ENCODE results near the gene CHAF1A. TPM values are rescaled to one million over a fixed set of nuclear protein-coding genes. Genes with fewer than 3 reads are reported as not detected.

The CHAF1A gene
- total RNA-seq, 1 donor from 2014 or later: 6.3 TPM

GRCh38 chr19:4403005-4403761 is 743 bp downstream of the CHAF1A start:
- no peak overlapping the region for H3K27ac ChIP-seq (ENCODE audit: low read depth, low read length)
- H3K4me3 ChIP-seq (ENCODE audit: low read length in 3 of 3): peak overlapping the region; percentile 76 to 87 (median 85)
- no peaks in the 10 kb centered on the region for H3K27me3 ChIP-seq (ENCODE audit: control insufficient read depth in 3 of 3, insufficient read depth in 3 of 3, low read length in 3 of 3)
- no peaks in the 10 kb centered on the region for H3K36me3 ChIP-seq (ENCODE audit: control insufficient read depth in 3 of 3, insufficient read depth in 3 of 3, low read length in 3 of 3)
- peak overlapping the region; percentile 77 to 90 (median 79) for H3K9ac ChIP-seq (ENCODE audit: low read depth in 1 of 3, low read length in 3 of 3)
- no peaks in the 10 kb centered on the region for H3K9me3 ChIP-seq (ENCODE audit: control insufficient read depth in 3 of 3, low read length in 3 of 3)
- H3K4me1 ChIP-seq (ENCODE audit: control insufficient read depth in 3 of 3, insufficient read depth in 3 of 3, low read length in 3 of 3): peaks cover 25 to 37% (median 29%) of the 10 kb centered on the region in 3 donors

GRCh38 chr19:4405977-4406376 is 3.5 kb downstream of the CHAF1A start:
- H3K36me3 ChIP-seq (ENCODE audit: control insufficient read depth in 3 of 3, insufficient read depth in 3 of 3, low read length in 3 of 3): peaks cover 0 to 10% (median 7%) of the 10 kb centered on the region in 3 donors
- H3K27me3 ChIP-seq (ENCODE audit: control insufficient read depth in 3 of 3, insufficient read depth in 3 of 3, low read length in 3 of 3): no peaks in the 10 kb centered on the region
- no peak overlapping the region for H3K4me3 ChIP-seq (ENCODE audit: low read length in 3 of 3)
- H3K9me3 ChIP-seq (ENCODE audit: control insufficient read depth in 3 of 3, low read length in 3 of 3): no peaks in the 10 kb centered on the region
- H3K4me1 ChIP-seq (ENCODE audit: control insufficient read depth in 3 of 3, insufficient read depth in 3 of 3, low read length in 3 of 3): peaks cover 14 to 19% (median 14%) of the 10 kb centered on the region in 3 donors
- no peak overlapping the region for H3K9ac ChIP-seq (ENCODE audit: low read depth in 1 of 3, low read length in 3 of 3)
- no peak overlapping the region for H3K27ac ChIP-seq (ENCODE audit: low read depth, low read length)

GRCh38 chr19:4406626-4407025 is 4.2 kb downstream of the CHAF1A start:
- H3K9me3 ChIP-seq (ENCODE audit: control insufficient read depth in 3 of 3, low read length in 3 of 3): no peaks in the 10 kb centered on the region
- H3K4me1 ChIP-seq (ENCODE audit: control insufficient read depth in 3 of 3, insufficient read depth in 3 of 3, low read length in 3 of 3): peaks cover 12 to 13% (median 13%) of the 10 kb centered on the region in 3 donors
- peaks cover 0 to 10% (median 7%) of the 10 kb centered on the region in 3 donors for H3K36me3 ChIP-seq (ENCODE audit: control insufficient read depth in 3 of 3, insufficient read depth in 3 of 3, low read length in 3 of 3)
- H3K27ac ChIP-seq (ENCODE audit: low read depth, low read length): no peak overlapping the region
- no peaks in the 10 kb centered on the region for H3K27me3 ChIP-seq (ENCODE audit: control insufficient read depth in 3 of 3, insufficient read depth in 3 of 3, low read length in 3 of 3)
- H3K4me3 ChIP-seq (ENCODE audit: low read length in 3 of 3): no peak overlapping the region
- no peak overlapping the region for H3K9ac ChIP-seq (ENCODE audit: low read depth in 1 of 3, low read length in 3 of 3)

GRCh38 chr19:4409123-4409933 is 6.9 kb downstream of the CHAF1A start:
- H3K27ac ChIP-seq (ENCODE audit: low read depth, low read length): no peak overlapping the region
- no peaks in the 10 kb centered on the region for H3K27me3 ChIP-seq (ENCODE audit: control insufficient read depth in 3 of 3, insufficient read depth in 3 of 3, low read length in 3 of 3)
- H3K9me3 ChIP-seq (ENCODE audit: control insufficient read depth in 3 of 3, low read length in 3 of 3): no peaks in the 10 kb centered on the region
- H3K36me3 ChIP-seq (ENCODE audit: control insufficient read depth in 3 of 3, insufficient read depth in 3 of 3, low read length in 3 of 3): peaks cover 6 to 13% (median 8%) of the 10 kb centered on the region in 3 donors
- H3K4me3 ChIP-seq (ENCODE audit: low read length in 3 of 3): no peak overlapping the region
- H3K9ac ChIP-seq (ENCODE audit: low read depth in 1 of 3, low read length in 3 of 3): no peak overlapping the region
- H3K4me1 ChIP-seq (ENCODE audit: control insufficient read depth in 3 of 3, insufficient read depth in 3 of 3, low read length in 3 of 3): no peaks in the 10 kb centered on the region

GRCh38 chr19:4413588-4413987 is 11.1 kb downstream of the CHAF1A start:
- H3K4me1 ChIP-seq (ENCODE audit: control insufficient read depth in 3 of 3, insufficient read depth in 3 of 3, low read length in 3 of 3): no peaks in the 10 kb centered on the region
- H3K4me3 ChIP-seq (ENCODE audit: low read length in 3 of 3): no peak overlapping the region
- H3K9ac ChIP-seq (ENCODE audit: low read depth in 1 of 3, low read length in 3 of 3): no peak overlapping the region
- H3K27me3 ChIP-seq (ENCODE audit: control insufficient read depth in 3 of 3, insufficient read depth in 3 of 3, low read length in 3 of 3): no peaks in the 10 kb centered on the region
- no peak overlapping the region for H3K27ac ChIP-seq (ENCODE audit: low read depth, low read length)
- H3K9me3 ChIP-seq (ENCODE audit: control insufficient read depth in 3 of 3, low read length in 3 of 3): no peaks in the 10 kb centered on the region
- peaks cover 6 to 13% (median 8%) of the 10 kb centered on the region in 3 donors for H3K36me3 ChIP-seq (ENCODE audit: control insufficient read depth in 3 of 3, insufficient read depth in 3 of 3, low read length in 3 of 3)

GRCh38 chr19:4414144-4414799 is 11.8 kb downstream of the CHAF1A start:
- Histone ChIP-seq H3K36me3 (ENCODE audit: control insufficient read depth in 3 of 3, insufficient read depth in 3 of 3, low read length in 3 of 3) (peaks cover 6 to 10% (median 6%) of the 10 kb centered on the region in 3 donors), H3K9ac (ENCODE audit: low read depth in 1 of 3, low read length in 3 of 3) (no peak overlapping the region), H3K4me1 (ENCODE audit: control insufficient read depth in 3 of 3, insufficient read depth in 3 of 3, low read length in 3 of 3) (no peaks in the 10 kb centered on the region), H3K27ac (ENCODE audit: low read depth, low read length) (no peak overlapping the region), H3K27me3 (ENCODE audit: control insufficient read depth in 3 of 3, insufficient read depth in 3 of 3, low read length in 3 of 3) (no peaks in the 10 kb centered on the region), H3K4me3 (ENCODE audit: low read length in 3 of 3) (no peak overlapping the region), H3K9me3 (ENCODE audit: control insufficient read depth in 3 of 3, low read length in 3 of 3) (no peaks in the 10 kb centered on the region)

GRCh38 chr19:4414800-4415321 is 12.4 kb downstream of the CHAF1A start:
- Histone ChIP-seq H3K9me3 (ENCODE audit: control insufficient read depth in 3 of 3, low read length in 3 of 3) (no peaks in the 10 kb centered on the region), H3K27ac (ENCODE audit: low read depth, low read length) (no peak overlapping the region), H3K4me3 (ENCODE audit: low read length in 3 of 3) (no peak overlapping the region), H3K36me3 (ENCODE audit: control insufficient read depth in 3 of 3, insufficient read depth in 3 of 3, low read length in 3 of 3) (peaks cover 4 to 6% (median 5%) of the 10 kb centered on the region in 3 donors), H3K27me3 (ENCODE audit: control insufficient read depth in 3 of 3, insufficient read depth in 3 of 3, low read length in 3 of 3) (no peaks in the 10 kb centered on the region), H3K4me1 (ENCODE audit: control insufficient read depth in 3 of 3, insufficient read depth in 3 of 3, low read length in 3 of 3) (no peaks in the 10 kb centered on the region), H3K9ac (ENCODE audit: low read depth in 1 of 3, low read length in 3 of 3) (peak overlapping the region in 1 of 3 donors; percentile 10)

GRCh38 chr19:4415352-4415751 is 12.9 kb downstream of the CHAF1A start:
- Histone ChIP-seq H3K9ac (ENCODE audit: low read depth in 1 of 3, low read length in 3 of 3) (peak overlapping the region in 2 of 3 donors; percentile 10 to 50), H3K36me3 (ENCODE audit: control insufficient read depth in 3 of 3, insufficient read depth in 3 of 3, low read length in 3 of 3) (peaks cover 3 to 6% (median 4%) of the 10 kb centered on the region in 3 donors), H3K4me3 (ENCODE audit: low read length in 3 of 3) (no peak overlapping the region), H3K9me3 (ENCODE audit: control insufficient read depth in 3 of 3, low read length in 3 of 3) (no peaks in the 10 kb centered on the region), H3K4me1 (ENCODE audit: control insufficient read depth in 3 of 3, insufficient read depth in 3 of 3, low read length in 3 of 3) (no peaks in the 10 kb centered on the region), H3K27ac (ENCODE audit: low read depth, low read length) (no peak overlapping the region), H3K27me3 (ENCODE audit: control insufficient read depth in 3 of 3, insufficient read depth in 3 of 3, low read length in 3 of 3) (no peaks in the 10 kb centered on the region)

- Histone ChIP-seq H3K9me3 (ENCODE audit: control insufficient read depth in 3 of 3, low read length in 3 of 3) (no peaks in the 10 kb centered on the region), H3K27ac (ENCODE audit: low read depth, low read length) (no peak overlapping the region), H3K27me3 (ENCODE audit: control insufficient read depth in 3 of 3, insufficient read depth in 3 of 3, low read length in 3 of 3) (no peaks in the 10 kb centered on the region)
These were observed 13.8 kb downstream of the CHAF1A start for GRCh38 chr19:4416268-4416667.

More at GRCh38 chr19:4416268-4416667, 13.8 kb downstream of the CHAF1A start:
- Histone ChIP-seq H3K4me3 (ENCODE audit: low read length in 3 of 3) (no peak overlapping the region), H3K9ac (ENCODE audit: low read depth in 1 of 3, low read length in 3 of 3) (no peak overlapping the region), H3K4me1 (ENCODE audit: control insufficient read depth in 3 of 3, insufficient read depth in 3 of 3, low read length in 3 of 3) (no peaks in the 10 kb centered on the region), H3K36me3 (ENCODE audit: control insufficient read depth in 3 of 3, insufficient read depth in 3 of 3, low read length in 3 of 3) (peaks cover 1 to 6% (median 3%) of the 10 kb centered on the region in 3 donors)
